Lung (tissue), 16 donors: ENCODE data around the gene SLCO2A1. TPM values are rescaled to one million over a fixed set of nuclear protein-coding genes. Genes with fewer than 3 reads are reported as not detected.

ENCODE experiments used
- ATAC-seq: fragments of 200-7000 bp; cut with Tn5 transposase; one replicate; pipeline ENCODE4 v1.9.1; 2020; ENCODE audit warnings: moderate number of reproducible peaks; ENCODE audit not compliant: insufficient read depth, low FRiP score
- DNase-seq, 3 donors: peaks; one replicate each; pipeline ENCODE4 v3.0.0-alpha.2; 2013 to 2017
- H3K27ac ChIP-seq, 2 donors: one replicate each; pipeline ENCODE4 v1.5.1; 2013; ENCODE audit warnings: mild to moderate bottlenecking in 2 of 2, moderate library complexity in 2 of 2, control low read depth in 1 of 2, inconsistent platforms in 1 of 2, low read depth in 1 of 2, low read length in 1 of 2
- H3K27me3 ChIP-seq, 3 donors: one replicate each; pipeline ENCODE4 v1.5.1; 2013; ENCODE audit warnings: low read length in 2 of 3; ENCODE audit not compliant: control insufficient read depth in 3 of 3, insufficient read depth in 3 of 3
- H3K36me3 ChIP-seq, 4 donors: one replicate each; pipeline ENCODE4 v1.5.1; 2013; ENCODE audit warnings: low read length in 4 of 4, mild to moderate bottlenecking in 1 of 4, moderate library complexity in 1 of 4; ENCODE audit not compliant: control insufficient read depth in 4 of 4, insufficient read depth in 4 of 4
- H3K4me1 ChIP-seq, 5 donors: one replicate each; pipeline ENCODE4 v1.5.1; 2013; ENCODE audit warnings: low read length in 5 of 5, mild to moderate bottlenecking in 2 of 5, moderate library complexity in 1 of 5; ENCODE audit not compliant: control insufficient read depth in 5 of 5, insufficient read depth in 5 of 5
- H3K4me3 ChIP-seq: one replicate; pipeline ENCODE4 v1.5.1; 2013; ENCODE audit warnings: mild to moderate bottlenecking, control low read depth, moderate library complexity
- H3K9ac ChIP-seq, 2 donors: one replicate each; pipeline ENCODE4 v1.5.1; 2013; ENCODE audit warnings: low read length in 2 of 2, control low read depth in 1 of 2; ENCODE audit not compliant: insufficient read depth in 1 of 2
- H3K9me3 ChIP-seq, 4 donors: one replicate each; pipeline ENCODE4 v1.5.1; 2013; ENCODE audit warnings: low read length in 3 of 4, mild to moderate bottlenecking in 1 of 4, moderate library complexity in 1 of 4; ENCODE audit not compliant: control insufficient read depth in 4 of 4, insufficient read depth in 3 of 4
- CTCF ChIP-seq: IDR thresholded peaks from 2 replicates; pipeline ENCODE4 v1.5.1; 2012; ENCODE audit warnings: mild to moderate bottlenecking; ENCODE audit errors: control extremely low read depth, extremely low read depth
- WGBS, 2 donors: extraction: QIAGEN DNeasy Blood & Tissue Kit; methylation state at CpG; one replicate each; pipeline ENCODE4 v1.1.7; 2013; 5-methylcytosine and 5-hydroxymethylcytosine counted together
- long read RNA-seq, 5 donors: transcript quantifications; one replicate each; lab custom pipeline, GENCODE V29; 2026
- polyA plus RNA-seq, 2 donors: library from polyadenylated mRNA; stranded (reverse); fragments of 200-250 nt; gene quantifications; one replicate each; pipeline ENCODE4 v1.2.1, GENCODE V29; 2013
- total RNA-seq, 2 donors: library from RNA; depleted of rRNA in 1 of 2; stranded (reverse); fragments of >200 nt in 1 of 2; gene quantifications; one replicate each; pipeline ENCODE4 v1.2.1, GENCODE V29; 2014 to 2021
- donor health status: control.
- donor health status: control.
- donor health status: Bipolar disorder and iron deficiency.
- donor health status: healthy.
- donor health status: DM: yes; HTN: yes; CAD: no.

SLCO2A1 gene
- total RNA-seq (100 to 1,000 TPM in 1 of 2 donors, 10 to 100 TPM in 1; 27.2 to 131 TPM), polyA plus RNA-seq (10 to 100 TPM; 27.8 to 57.5 TPM)
- long read RNA-seq, donor 1, full-length matches to known transcripts, result 4 of 16 reads
- long read RNA-seq, donor 1, partial matches to known transcripts, result 12 of 16 reads
- long read RNA-seq, donor 1, other reads (novel, unspliced or antisense), result 0 of 16 reads
- long read RNA-seq, donor 2, partial matches to known transcripts, result 5 of 5 reads
- long read RNA-seq, donor 2, other reads (novel, unspliced or antisense), result 0 of 5 reads
- long read RNA-seq, donor 3, full-length matches to known transcripts, result 2 of 9 reads
- long read RNA-seq, donor 3, partial matches to known transcripts, result 7 of 9 reads
- long read RNA-seq, donor 3, other reads (novel, unspliced or antisense), result 0 of 9 reads
- long read RNA-seq, donor 4, result 0 reads
- long read RNA-seq, donor 5, full-length matches to known transcripts, result 2 of 23 reads
- long read RNA-seq, donor 5, partial matches to known transcripts, result 21 of 23 reads
- long read RNA-seq, donor 5, other reads (novel, unspliced or antisense), result 0 of 23 reads

GRCh38 chr3:134029734-134030378, at the start of gene SLCO2A1:
TSS of gene SLCO2A1 (minus strand) at chr3:134029925. CDS start at chr3:134029802, 123 bp downstream.
- no peak for TF ChIP-seq CTCF
- H3K27me3 ChIP-seq, result peaks cover 0 to 10% (median 9%) of the 10 kb centered on the region in 3 donors
- H3K36me3 ChIP-seq, result no peaks in the 10 kb centered on the region
- ATAC-seq (peak; percentile 48), DNase-seq (peak; percentile 54 to 82 (median 77))
- peaks cover 0 to 10% (median 2%) of the 10 kb centered on the region in 5 donors for H3K4me1 ChIP-seq
- peak within 1 kb of the TSS in 1 of 2 donors; percentile 66 for H3K27ac ChIP-seq
- WGBS, 2 donors, result 2% methylated on average over 32 to 67 of the region's 67 CpGs
- H3K4me3 ChIP-seq, result peak within 1 kb of the TSS; percentile 64
- H3K9ac ChIP-seq, result peak within 1 kb of the TSS in 1 of 2 donors; percentile 55
- H3K9me3 ChIP-seq, result peaks cover 0 to 5% (median 0%) of the 10 kb centered on the region in 4 donors

GRCh38 chr3:134079111-134079547, 49.4 kb upstream of the SLCO2A1 start:
- DNase-seq, result no peak

GRCh38 chr3:134078169-134078831, 48.6 kb upstream of the SLCO2A1 start:
- H3K9me3 ChIP-seq, result peaks cover 0 to 5% (median 2%) of the 10 kb centered on the region in 4 donors
- ATAC-seq, result no peak

More at GRCh38 chr3:134079111-134079547, 49.4 kb upstream of the SLCO2A1 start:
- 85 to 92% methylated on average over 4 of the region's 4 CpGs for WGBS, 2 donors
- no peaks in the 10 kb centered on the region for H3K4me1 ChIP-seq
- no peaks in the 10 kb centered on the region for H3K36me3 ChIP-seq
- no peak for ATAC-seq
- H3K9ac ChIP-seq, result no peak overlapping the region
- no peaks in the 10 kb centered on the region for H3K27me3 ChIP-seq
- peaks cover 0 to 5% (median 2%) of the 10 kb centered on the region in 4 donors for H3K9me3 ChIP-seq
- H3K27ac ChIP-seq, result no peak overlapping the region
- no peak overlapping the region for H3K4me3 ChIP-seq
- TF ChIP-seq CTCF, result no peak

More at GRCh38 chr3:134078169-134078831, 48.6 kb upstream of the SLCO2A1 start:
- Histone ChIP-seq H3K9ac (no peak overlapping the region), H3K27me3 (no peaks in the 10 kb centered on the region), H3K27ac (no peak overlapping the region), H3K4me1 (no peaks in the 10 kb centered on the region), H3K36me3 (no peaks in the 10 kb centered on the region), H3K4me3 (no peak overlapping the region)
- no peak for DNase-seq
- no peak for TF ChIP-seq CTCF
- WGBS, 2 donors, result 91 to 93% methylated on average over 8 of the region's 8 CpGs
